ENCODE measurements around the gene C2CD3.
"Not testable (repeated sequence)": the region's sequence is repeated elsewhere in the genome, so short reads cannot be mapped to it uniquely, and the experiment has no call there.

DNA sequence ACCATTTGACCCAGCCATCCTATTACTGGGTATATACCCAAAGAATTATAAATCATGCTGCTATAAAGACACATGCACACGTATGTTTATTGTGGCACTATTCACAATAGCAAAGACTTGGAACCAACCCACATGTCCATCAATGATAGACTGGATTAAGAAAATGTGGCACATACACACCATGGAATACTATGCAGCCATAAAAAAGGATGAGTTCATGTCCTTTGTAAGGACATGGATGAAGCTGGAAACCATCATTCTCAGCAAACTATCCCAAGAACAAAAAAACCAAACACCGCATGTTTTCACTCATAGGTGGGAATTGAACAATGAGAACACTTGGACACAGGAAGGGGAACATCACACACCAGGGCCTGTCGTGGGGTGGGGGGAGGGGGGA lies 105.3 kb downstream of the C2CD3 start:
- TF ChIP-seq POLR2A (IDR thresholded peaks at IDR 0.05): not testable (repeated sequence)
- TF ChIP-seq, protein P1, sequence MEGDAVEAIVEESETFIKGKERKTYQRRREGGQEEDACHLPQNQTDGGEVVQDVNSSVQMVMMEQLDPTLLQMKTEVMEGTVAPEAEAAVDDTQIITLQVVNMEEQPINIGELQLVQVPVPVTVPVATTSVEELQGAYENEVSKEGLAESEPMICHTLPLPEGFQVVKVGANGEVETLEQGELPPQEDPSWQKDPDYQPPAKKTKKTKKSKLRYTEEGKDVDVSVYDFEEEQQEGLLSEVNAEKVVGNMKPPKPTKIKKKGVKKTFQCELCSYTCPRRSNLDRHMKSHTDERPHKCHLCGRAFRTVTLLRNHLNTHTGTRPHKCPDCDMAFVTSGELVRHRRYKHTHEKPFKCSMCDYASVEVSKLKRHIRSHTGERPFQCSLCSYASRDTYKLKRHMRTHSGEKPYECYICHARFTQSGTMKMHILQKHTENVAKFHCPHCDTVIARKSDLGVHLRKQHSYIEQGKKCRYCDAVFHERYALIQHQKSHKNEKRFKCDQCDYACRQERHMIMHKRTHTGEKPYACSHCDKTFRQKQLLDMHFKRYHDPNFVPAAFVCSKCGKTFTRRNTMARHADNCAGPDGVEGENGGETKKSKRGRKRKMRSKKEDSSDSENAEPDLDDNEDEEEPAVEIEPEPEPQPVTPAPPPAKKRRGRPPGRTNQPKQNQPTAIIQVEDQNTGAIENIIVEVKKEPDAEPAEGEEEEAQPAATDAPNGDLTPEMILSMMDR (IDR thresholded peaks at IDR 0.05 in 8 of 11, conservative IDR thresholded peaks at IDR 0.05 in 3 of 11): not testable (repeated sequence)
